NCI-H2171 (cell line): Measurements from ENCODE around the gene PRKAG2.

ENCODE experiments used
- DNase-seq: peaks from one replicate; lab custom pipeline; 2025; lab: John Stamatoyannopoulos, UW

Gene PRKAG2

GRCh38 chr7:151817981-151818673 lies 58.8 kb downstream of the PRKAG2 start:
- DNase-seq: no peak

GRCh38 chr7:151817315-151817690 lies 59.6 kb downstream of the PRKAG2 start:
- DNase-seq: no peak

GRCh38 chr7:151816562-151817314 lies 60.2 kb downstream of the PRKAG2 start:
- no peak for DNase-seq

GRCh38 chr7:151815419-151815818 lies 61.5 kb downstream of the PRKAG2 start:
- DNase-seq: no peak

GRCh38 chr7:151814400-151815009 lies 62.4 kb downstream of the PRKAG2 start:
- peak; percentile 70 for DNase-seq

GRCh38 chr7:151813997-151814396 lies 62.9 kb downstream of the PRKAG2 start:
- DNase-seq: no peak

- no peak for DNase-seq
These were observed 63.5 kb downstream of the PRKAG2 start for GRCh38 chr7:151813445-151813844.

GRCh38 chr7:151812967-151813366 lies 63.9 kb downstream of the PRKAG2 start:
- DNase-seq: no peak

GRCh38 chr7:151810441-151811232 lies 66.3 kb downstream of the PRKAG2 start:
- no peak for DNase-seq

- no peak for DNase-seq
These were observed 67.1 kb downstream of the PRKAG2 start for GRCh38 chr7:151809864-151810170.

GRCh38 chr7:151809146-151809863 lies 67.6 kb downstream of the PRKAG2 start:
- no peak for DNase-seq

- peak; percentile 67 for DNase-seq
These were observed 68.3 kb downstream of the PRKAG2 start for GRCh38 chr7:151808400-151809145.

GRCh38 chr7:151807846-151808245 lies 69.1 kb downstream of the PRKAG2 start:
- no peak for DNase-seq

- DNase-seq: no peak
These were observed 69.8 kb downstream of the PRKAG2 start for GRCh38 chr7:151806952-151807775.

- DNase-seq: no peak
These were observed 70.7 kb downstream of the PRKAG2 start for GRCh38 chr7:151806204-151806603.

GRCh38 chr7:151805191-151805590 lies 71.7 kb downstream of the PRKAG2 start:
- no peak for DNase-seq

- DNase-seq: no peak
These were observed 72.2 kb downstream of the PRKAG2 start for GRCh38 chr7:151804756-151805155.

- no peak for DNase-seq
These were observed 73.1 kb downstream of the PRKAG2 start for GRCh38 chr7:151803841-151804240.

- no peak for DNase-seq
These were observed 74.5 kb downstream of the PRKAG2 start for GRCh38 chr7:151802469-151802846.

GRCh38 chr7:151801782-151802468 lies 75.0 kb downstream of the PRKAG2 start:
- DNase-seq: no peak
